GM23338 (cell line): Measurements from ENCODE around the gene MYH15. TPM values are rescaled to one million over a fixed set of nuclear protein-coding genes. Genes with fewer than 3 reads are reported as not detected.

Source experiments
- ATAC-seq: fragments of 200-7000 bp; cut with Tn5 transposase; 3 replicates; pipeline ENCODE4 v1.9.1; 2020
- DNase-seq: peaks from one replicate; pipeline ENCODE4 v3.0.0-alpha.2; 2015; ENCODE audit warnings: low spot score
- H2AFZ ChIP-seq: fragments of 200-600 bp; sonication (generic); 2 replicates; pipeline ENCODE4 v1.8.0; 2016; ENCODE audit warnings: antibody characterized with exemption, mild to moderate bottlenecking, moderate library complexity
- H3F3A ChIP-seq: fragments of 200-600 bp; sonication (generic); replicated peaks from 2 replicates; pipeline ENCODE4 v1.8.0; 2017; ENCODE audit warnings: antibody characterized with exemption, mixed run types, low read depth
- H3K27ac ChIP-seq: fragments of 200-600 bp; sonication (generic); 2 replicates; pipeline ENCODE4 v1.6.1; 2016; ENCODE audit warnings: low read depth
- H3K27me3 ChIP-seq: fragments of 200-600 bp; sonication (generic); 2 replicates; pipeline ENCODE4 v1.8.0; 2016; ENCODE audit warnings: mild to moderate bottlenecking, mixed run types, moderate library complexity; ENCODE audit not compliant: insufficient read depth
- H3K36me3 ChIP-seq: fragments of 200-600 bp; sonication (generic); 2 replicates; pipeline ENCODE4 v1.8.0; 2016; ENCODE audit warnings: mild to moderate bottlenecking; ENCODE audit not compliant: insufficient read depth
- H3K4me1 ChIP-seq: fragments of 200-600 bp; sonication (generic); 2 replicates; pipeline ENCODE4 v1.8.0; 2016; ENCODE audit warnings: mild to moderate bottlenecking, moderate library complexity; ENCODE audit not compliant: insufficient read depth
- H3K4me2 ChIP-seq: fragments of 200-600 bp; sonication (generic); 2 replicates; pipeline ENCODE4 v1.7.1; 2017; ENCODE audit warnings: mixed run types
- H3K4me3 ChIP-seq: fragments of 200-600 bp; sonication (generic); 2 replicates; pipeline ENCODE4 v1.6.1; 2016; ENCODE audit warnings: mixed run types
- H3K79me2 ChIP-seq: fragments of 200-600 bp; sonication (generic); replicated peaks from 2 replicates; pipeline ENCODE4 v1.8.0; 2017; ENCODE audit warnings: mild to moderate bottlenecking; ENCODE audit not compliant: insufficient read depth
- H3K9me2 ChIP-seq: fragments of 200-600 bp; sonication (generic); 2 replicates; pipeline ENCODE4 v1.8.0; 2017; ENCODE audit not compliant: insufficient read depth
- H4K20me1 ChIP-seq: fragments of 200-600 bp; sonication (generic); replicated peaks from 2 replicates; pipeline ENCODE4 v1.8.0; 2017; ENCODE audit warnings: mild to moderate bottlenecking; ENCODE audit not compliant: insufficient read depth
- H3K27ac Mint-ChIP-seq: 2 replicates; pipeline ENCODE4 v1.8.0; 2020; ENCODE audit warnings: inconsistent platforms, mild to moderate bottlenecking, moderate library complexity, mixed read lengths
- H3K27me3 Mint-ChIP-seq: 3 replicates; pipeline ENCODE4 v1.8.0; 2022; ENCODE audit warnings: low read depth, mild to moderate bottlenecking, moderate library complexity, mixed read lengths, inconsistent platforms; ENCODE audit not compliant: insufficient read depth, poor library complexity
- H3K36me3 Mint-ChIP-seq: 3 replicates; pipeline ENCODE4 v1.8.0; 2021; ENCODE audit warnings: low read depth, mild to moderate bottlenecking, inconsistent platforms, moderate library complexity, mixed read lengths
- H3K4me1 Mint-ChIP-seq: 3 replicates; pipeline ENCODE4 v1.8.0; 2020; ENCODE audit warnings: mild to moderate bottlenecking, inconsistent platforms, mixed read lengths
- H3K4me3 Mint-ChIP-seq: 3 replicates; pipeline ENCODE4 v1.8.0; 2021; ENCODE audit warnings: moderate library complexity, mild to moderate bottlenecking, inconsistent platforms, mixed read lengths
- H3K9me3 Mint-ChIP-seq: 3 replicates; pipeline ENCODE4 v1.8.0; 2020; ENCODE audit warnings: moderate library complexity, mild to moderate bottlenecking, inconsistent platforms, mixed read lengths
- CREB1 ChIP-seq: fragments of 250-450 bp; sonication (Bioruptor Pico); IDR thresholded peaks from 2 replicates; pipeline ENCODE4 v1.5.0; 2020; ENCODE audit warnings: low read depth, mild to moderate bottlenecking, moderate library complexity
- CTCF ChIP-seq, 2 experiments: fragments of 200-600 bp in 1 of 2; sonication (generic) in 1 of 2; conservative IDR thresholded peaks; 2 replicates each; pipeline versions ENCODE4 v1.5.1 to v1.6.1; 2016 to 2017; ENCODE audit warnings: antibody characterized with exemption in 2 of 2, low read depth in 2 of 2, mild to moderate bottlenecking in 2 of 2, moderate library complexity in 1 of 2
- ETS1 ChIP-seq: IDR thresholded peaks from 2 replicates; pipeline ENCODE4 v1.6.1; 2016; ENCODE audit warnings: antibody characterized with exemption
- REST ChIP-seq: IDR thresholded peaks from one replicate; pipeline ENCODE4 v1.6.1; 2018; ENCODE audit warnings: antibody characterized with exemption; ENCODE audit not compliant: unreplicated experiment
- ZNF331 ChIP-seq: fragments of 250-450 bp; sonication (Bioruptor Pico); IDR thresholded peaks from 2 replicates; pipeline ENCODE4 v1.5.0; 2020; ENCODE audit warnings: low read depth, mild to moderate bottlenecking, moderate library complexity
- ZNF462 ChIP-seq: fragments of 250-450 bp; sonication (Bioruptor Pico); IDR thresholded peaks from 2 replicates; pipeline ENCODE4 v1.5.0; 2020; ENCODE audit warnings: mild to moderate bottlenecking, moderate library complexity
- polyA plus RNA-seq: library from polyadenylated mRNA; unstranded; fragments of >200 nt; fragmentation: Nextera tagmentation; extraction: Ambion mirVana; gene quantifications from 2 replicates; pipeline ENCODE4 v1.2.1, GENCODE V29; 2016
- total RNA-seq: library from RNA; depleted of rRNA; stranded (reverse); fragments of >200 nt; shearing (Covaris generic); gene quantifications from 2 replicates; pipeline ENCODE4 v1.2.3, GENCODE V29; 2014

The MYH15 gene
- total and polyA plus RNA-seq, 2 experiments from 2014 or later = 0.07 TPM; not detected in 1

- H3K4me2 ChIP-seq = no peak overlapping the region
- H4K20me1 ChIP-seq = no peaks in the 10 kb centered on the region
- no peak overlapping the region for H2AFZ ChIP-seq
- no peak overlapping the region for H3K27ac Mint-ChIP-seq
- no peak overlapping the region for H3K4me3 Mint-ChIP-seq
- H3K27me3 ChIP-seq = no peaks in the 10 kb centered on the region
- peaks cover 10% of the 10 kb centered on the region; the same call in 2 of the 3 replicates for H3K4me1 Mint-ChIP-seq
- no peaks in the 10 kb centered on the region for H3K9me3 Mint-ChIP-seq
- H3K36me3 ChIP-seq = no peaks in the 10 kb centered on the region
- H3K9me2 ChIP-seq = no peaks in the 10 kb centered on the region
- H3K27ac ChIP-seq = no peak overlapping the region
- no peaks in the 10 kb centered on the region for H3K36me3 Mint-ChIP-seq
- no peaks in the 10 kb centered on the region for H3F3A ChIP-seq
- DNase-seq (no peak), ATAC-seq (no peak)
- H3K4me3 ChIP-seq = no peak overlapping the region
- TF ChIP-seq ZNF462 = no peak
- no peak for TF ChIP-seq CTCF (conservative IDR thresholded peaks at IDR 0.05; ENCODE audit: low read depth in 2 of 2)
- no peak for TF ChIP-seq ETS1
- no peak for TF ChIP-seq ZNF331 (CRISPR knock-in tag)
- no peak for TF ChIP-seq REST
- no peak for TF ChIP-seq CREB1 (CRISPR knock-in tag)
- no peaks in the 10 kb centered on the region for H3K27me3 Mint-ChIP-seq
- H3K4me1 ChIP-seq = 0 out of 2 replicates have a peak, but pooled peaks cover 3% of the 10 kb centered on the region
- H3K79me2 ChIP-seq = no peaks in the 10 kb centered on the region
Measured at GRCh38 chr3:108468577-108468976, 41.8 kb downstream of the MYH15 start.
